ENCODE measurements around the gene TTBK1. TPM values are rescaled to one million over a fixed set of nuclear protein-coding genes. Genes with fewer than 3 reads are reported as not detected.

Gene TTBK1
- polyA plus RNA-seq, 1 of the 3 experiments (the other 2 are of a cell fraction), result 0.94 TPM

GRCh38 chr6:43292341-43292740 is 49.1 kb downstream of the TTBK1 start:
- POLR2A ChIA-PET, result no interaction called here
- 76% methylated on average over 6 of the region's 6 CpGs for WGBS (ENCODE audit: low lambda C conversion rate)
- no peak overlapping the region for H2AFZ ChIP-seq (ENCODE audit: low read depth)

More at GRCh38 chr6:43292341-43292740, 49.1 kb downstream of the TTBK1 start:
- H3K27me3 ChIP-seq (ENCODE audit: insufficient read depth), result peaks cover 6% of the 10 kb centered on the region; the same call in 1 of the 2 replicates
- H3K4me2 ChIP-seq, result no peak overlapping the region
- H3K4me3 ChIP-seq (ENCODE audit: low read depth in 2 of 2, low read length in 1 of 2), result no peak overlapping the region
- H3K27ac ChIP-seq (ENCODE audit: low read depth in 2 of 2, low read length in 1 of 2), result no peak overlapping the region
- TF ChIP-seq RAD21 (IDR thresholded peaks at IDR 0.05; ENCODE audit: low read length) (no peak), GABPA (IDR thresholded peaks at IDR 0.05; ENCODE audit: low read depth) (no peak), JUND (IDR thresholded peaks at IDR 0.05) (no peak), SMC3 (IDR thresholded peaks at IDR 0.05; ENCODE audit: low read depth, low read length) (no peak), TAF1 (IDR thresholded peaks at IDR 0.05; ENCODE audit: borderline replicate concordance, low read depth, low read length) (no peak), ELF1 (IDR thresholded peaks at IDR 0.05) (no peak), RCOR1 (IDR thresholded peaks at IDR 0.05; ENCODE audit: low read length) (no peak), POLR2AphosphoS5 (IDR thresholded peaks at IDR 0.05; ENCODE audit: low read depth, low read length) (no peak), IRF3 (IDR thresholded peaks at IDR 0.05; ENCODE audit: low read depth, low read length) (no peak), PBX3 (IDR thresholded peaks at IDR 0.05) (no peak), FOXM1 (IDR thresholded peaks at IDR 0.05; ENCODE audit: low read depth) (no peak), ZBTB33 (IDR thresholded peaks at IDR 0.05; ENCODE audit: borderline replicate concordance, low read depth) (no peak), TEAD4 (IDR thresholded peaks at IDR 0.05; ENCODE audit: borderline replicate concordance, insufficient read depth) (no peak), EP300 (IDR thresholded peaks at IDR 0.05; ENCODE audit: borderline replicate concordance in 1 of 2, low read depth in 1 of 2, low read length in 1 of 2) (no peak), TCF12 (IDR thresholded peaks at IDR 0.05) (no peak), NFIC (IDR thresholded peaks at IDR 0.05; ENCODE audit: borderline replicate concordance) (no peak), FOSL2 (IDR thresholded peaks at IDR 0.05; ENCODE audit: borderline replicate concordance, low read depth) (no peak), YY1 (IDR thresholded peaks at IDR 0.05; ENCODE audit: low read depth) (no peak), MXI1 (IDR thresholded peaks at IDR 0.05; ENCODE audit: low read depth, low read length) (no peak)
- CTCF ChIA-PET, result interaction anchor here (1.0 kb wide), 1 partner anchor 23 kb away, joined by 3 read pairs; no protein-coding TSS in a partner anchor
- no peak overlapping the region for H3K9ac ChIP-seq
- H3K79me2 ChIP-seq (ENCODE audit: insufficient read depth), result no peaks in the 10 kb centered on the region
- H3K4me1 ChIP-seq (ENCODE audit: control insufficient read depth in 1 of 2, insufficient read depth in 2 of 2, low read depth in 1 of 2, low read length in 1 of 2), result no peaks in the 10 kb centered on the region
- H4K20me1 ChIP-seq (ENCODE audit: insufficient read depth), result no peaks in the 10 kb centered on the region
- H3K36me3 ChIP-seq (replicated peaks in 1 of 2; ENCODE audit: control insufficient read depth in 1 of 2, insufficient read depth in 2 of 2, low read length in 1 of 2), result no peaks in the 10 kb centered on the region
- no peaks in the 10 kb centered on the region for H3K9me2 ChIP-seq
- no peak for DNase-seq
- H3F3A ChIP-seq (replicated peaks; ENCODE audit: insufficient read depth), result no peaks in the 10 kb centered on the region
- H3K9me3 ChIP-seq, result no peaks in the 10 kb centered on the region
